GM10847 (cell line): ENCODE data around the gene DDX17.

Experiments
- POLR2A ChIP-seq: IDR thresholded peaks from 2 replicates; pipeline ENCODE4 v1.6.1; 2011; ENCODE audit not compliant: insufficient read length; ENCODE audit errors: extremely low read depth

Gene DDX17

GRCh38 chr22:38501797-38502672 lies 4.1 kb downstream of the DDX17 start:
- TF ChIP-seq POLR2A: no peak

DNA sequence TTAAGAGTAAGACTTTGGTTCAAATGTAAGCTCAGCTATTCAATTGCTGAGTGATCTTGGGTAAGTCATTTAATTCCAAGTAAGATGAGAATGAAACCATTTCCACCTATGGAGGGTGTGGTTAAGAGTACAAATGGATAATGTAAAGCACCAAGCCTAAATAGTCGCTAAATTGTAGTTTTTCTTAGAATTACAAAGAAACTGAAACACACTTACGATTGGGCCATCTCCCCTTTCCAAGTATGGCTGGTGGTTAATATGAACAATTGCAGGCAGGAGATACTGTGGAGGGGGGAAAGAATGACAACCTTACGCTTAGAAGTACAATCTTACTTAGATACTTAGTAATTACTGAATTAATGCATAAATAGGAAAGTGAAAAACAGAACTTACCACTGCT lies 8.2 kb downstream of the DDX17 start:
- no peak for TF ChIP-seq POLR2A

DNA sequence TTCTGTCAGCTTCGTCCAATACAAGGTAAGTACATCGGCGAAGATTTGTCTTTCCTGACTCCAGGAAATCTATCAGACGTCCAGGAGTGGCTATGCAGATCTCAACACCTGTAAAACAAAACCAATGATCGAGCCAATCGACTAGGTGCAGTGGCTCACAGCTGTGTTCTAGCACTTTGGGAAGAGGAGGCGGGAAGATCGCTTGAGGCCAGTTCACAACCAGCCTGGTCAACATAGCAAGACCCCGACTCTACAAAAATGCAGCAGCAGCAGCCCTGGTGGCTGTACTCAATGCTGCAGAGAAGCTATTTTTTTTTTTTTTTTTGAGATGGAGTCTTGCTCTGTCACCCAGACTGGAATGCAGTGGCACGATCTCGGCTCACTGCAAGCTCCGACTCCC lies 11.2 kb downstream of the DDX17 start:
- TF ChIP-seq POLR2A: no peak

- no peak for TF ChIP-seq POLR2A
Observed at GRCh38 chr22:38494498-38494897, 11.6 kb downstream of the DDX17 start.

DNA sequence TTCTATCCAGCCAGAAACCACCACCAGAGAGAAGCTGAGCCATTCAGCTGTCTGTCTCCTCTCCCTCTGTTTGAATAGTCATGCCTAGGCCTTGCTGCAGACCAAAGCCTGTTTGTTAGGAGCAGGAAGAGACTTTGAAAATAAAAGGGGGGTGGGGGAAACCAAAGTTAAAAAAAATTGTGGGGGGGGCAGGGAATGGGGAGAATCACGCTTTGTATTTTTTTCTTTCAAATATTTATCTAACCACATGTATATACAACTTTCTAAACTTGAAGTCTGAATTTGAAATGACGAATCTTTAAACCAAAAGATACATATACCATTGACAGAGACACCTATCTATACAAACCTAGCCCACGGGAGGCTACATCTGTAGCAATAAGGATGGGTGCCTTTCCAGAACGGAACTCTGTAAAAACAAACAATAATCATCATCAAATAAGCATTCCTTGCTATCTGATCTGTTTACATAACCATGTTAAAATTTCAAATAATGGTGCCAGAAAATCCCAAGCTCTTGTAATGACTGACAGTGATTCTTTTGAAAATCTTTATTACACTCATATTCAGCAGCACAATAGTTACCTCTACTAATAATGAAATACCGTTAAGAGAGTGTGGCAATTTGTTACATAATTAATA lies 14.3 kb downstream of the DDX17 start:
- no peak for TF ChIP-seq POLR2A

- no peak for TF ChIP-seq POLR2A
Observed at GRCh38 chr22:38490915-38491314, 15.2 kb downstream of the DDX17 start.

GRCh38 chr22:38490475-38490874 lies 15.6 kb downstream of the DDX17 start:
- TF ChIP-seq POLR2A: no peak

- no peak for TF ChIP-seq POLR2A
Observed at GRCh38 chr22:38489561-38490145, 16.5 kb downstream of the DDX17 start.

GRCh38 chr22:38489142-38489541 lies 17.0 kb downstream of the DDX17 start:
- TF ChIP-seq POLR2A: no peak

DNA sequence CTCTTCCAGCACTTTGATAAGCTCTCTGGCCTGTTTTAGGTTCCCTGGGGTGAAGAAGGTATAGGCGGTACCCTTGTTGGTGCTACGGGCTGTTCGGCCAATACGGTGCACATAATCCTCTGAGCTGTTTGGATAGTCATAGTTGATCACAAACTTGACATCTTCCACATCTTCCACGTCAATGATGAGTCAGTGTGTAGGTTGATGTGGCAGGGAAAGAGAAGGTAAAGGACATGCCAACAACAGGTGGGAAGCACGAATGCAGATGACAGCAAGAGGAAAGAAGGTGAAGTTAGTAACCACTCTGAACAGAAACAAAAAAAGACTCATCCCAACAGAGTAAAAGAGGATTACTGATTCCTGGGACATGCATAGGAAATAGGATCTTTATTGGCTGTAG lies 18.2 kb downstream of the DDX17 start:
- no peak for TF ChIP-seq POLR2A

DNA sequence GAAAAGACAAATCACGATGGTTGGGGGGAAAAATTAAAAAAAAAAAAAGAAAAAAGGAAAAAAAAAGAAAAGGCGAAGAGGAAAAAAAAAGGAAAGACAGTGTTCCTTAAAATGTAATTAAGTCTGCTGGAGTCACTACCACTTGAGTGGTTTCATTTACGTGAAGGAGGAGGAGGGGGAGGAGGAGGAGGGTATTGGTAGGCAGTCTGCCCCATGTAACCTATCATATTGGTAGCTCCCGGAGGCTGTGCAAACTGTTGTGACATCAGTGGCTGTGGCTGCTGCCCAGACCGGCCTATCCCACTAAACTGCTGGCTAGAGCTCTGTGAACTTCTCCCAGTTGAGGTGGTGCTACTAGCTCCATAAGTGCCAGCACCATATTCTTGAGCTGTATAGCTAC lies 20.3 kb downstream of the DDX17 start:
- no peak for TF ChIP-seq POLR2A

- TF ChIP-seq POLR2A: no peak
Observed at GRCh38 chr22:38484244-38484643, 21.9 kb downstream of the DDX17 start.

GRCh38 chr22:38482662-38483308 lies 23.3 kb downstream of the DDX17 start:
- TF ChIP-seq POLR2A: no peak

DNA sequence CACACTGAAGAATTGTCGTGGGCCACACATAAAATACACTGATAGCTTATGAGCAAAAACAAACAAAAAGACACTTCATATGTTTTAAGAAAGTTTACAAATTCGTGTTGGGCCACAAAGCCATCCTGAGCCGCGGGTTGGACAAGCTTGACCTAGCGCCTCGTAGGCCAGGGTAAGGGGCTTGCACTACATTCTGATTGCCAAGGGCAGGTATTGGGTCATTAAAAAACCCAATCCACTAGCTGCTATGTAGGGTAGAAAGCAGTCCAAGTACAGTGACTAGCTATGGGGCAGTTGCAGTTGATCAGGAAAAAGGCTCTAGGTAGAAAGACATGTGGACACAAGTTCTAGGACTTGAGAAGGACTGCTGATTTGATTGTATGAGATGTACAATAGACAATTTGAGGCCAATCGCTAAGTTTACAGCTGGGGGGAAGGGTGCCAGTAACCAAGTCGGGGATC lies 24.2 kb downstream of the DDX17 start:
- TF ChIP-seq POLR2A: no peak

DNA sequence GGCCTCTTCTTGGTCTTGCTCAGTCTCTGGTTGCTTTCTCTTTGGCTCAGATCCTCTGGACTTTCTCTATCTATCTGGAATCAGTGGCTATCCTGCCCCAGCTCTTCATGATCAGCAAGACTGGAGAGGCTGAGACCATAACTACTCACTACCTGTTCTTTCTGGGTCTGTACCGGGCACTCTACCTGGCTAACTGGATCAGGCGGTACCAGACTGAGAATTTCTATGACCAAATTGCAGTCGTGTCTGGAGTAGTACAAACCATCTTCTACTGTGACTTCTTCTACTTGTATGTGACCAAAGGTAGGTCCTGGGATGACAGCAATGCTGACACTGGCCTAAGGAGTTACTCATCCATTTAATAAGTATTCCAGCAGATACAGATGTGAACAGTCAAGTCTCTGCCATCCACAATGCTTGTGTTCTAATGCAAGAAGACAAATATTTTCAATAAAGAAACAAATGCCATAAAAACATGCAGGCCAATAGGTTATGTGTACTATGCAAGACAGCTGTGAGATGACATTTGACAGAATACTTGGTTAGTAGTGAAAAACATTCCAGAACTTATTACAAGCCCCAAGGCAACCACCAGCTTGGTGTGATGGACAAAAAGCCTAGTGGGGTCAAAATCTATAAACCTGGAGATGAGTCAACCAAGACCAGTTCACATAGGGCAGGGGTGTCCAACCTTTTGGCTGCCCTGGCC lies 24.8 kb downstream of the DDX17 start:
- no peak for TF ChIP-seq POLR2A
